K562 (cell line): ENCODE results near the gene OPHN1. TPM values are rescaled to one million over a fixed set of nuclear protein-coding genes. Genes with fewer than 3 reads are reported as not detected.

Experiments used
- ATAC-seq: fragments of 200-7000 bp; cut with Tn5 transposase; 3 replicates; pipeline ENCODE4 v1.9.1; 2020; ENCODE audit warnings: moderate library complexity
- BruUV-seq: library from RNA; stranded (reverse); fragments of 400-500 nt; replicated peaks from 2 replicates; lab custom pipeline; 2021; lab: Mats Ljungman, UMichigan
- CTCF ChIA-PET: fragments of 300-600 bp; formaldehyde crosslinking; extraction: SDS; loops from one replicate; lab custom pipeline; 2021; ENCODE audit warnings: low intra/inter-chr PET ratio; lab: Yijun Ruan, JAX
- POLR2A ChIA-PET: fragments of 300-600, 350-650 bp; sonication (Branson Sonifier 250); formaldehyde crosslinking; extraction: SDS; loops from one replicate; lab custom pipeline; 2021; ENCODE audit warnings: antibody characterized with exemption, inconsistent platforms; lab: Yijun Ruan, JAX
- DNase-seq, 4 experiments: peaks; one replicate each; pipeline versions ENCODE4 v3.0.0 to v3.0.0-alpha.2; 2011 to 2018; ENCODE audit warnings: low spot score in 3 of 4, mixed read lengths in 3 of 4; ENCODE audit errors: extremely low read depth in 1 of 4
- FAIRE-seq: peaks from 2 replicates; lab custom pipeline; 2011; peaks lifted over from hg19 to GRCh38; lab: Jason Lieb, UNC
- H2AFZ ChIP-seq: 2 replicates; pipeline ENCODE4 v1.6.0; 2011; ENCODE audit warnings: low read depth, low read length, control low read depth, inconsistent platforms
- H3K27ac ChIP-seq: fragments of 200-600 bp; 3 replicates; pipeline ENCODE4 v1.8.0; 2011; ENCODE audit warnings: low read depth, mild to moderate bottlenecking, control low read depth, inconsistent platforms, low read length, moderate library complexity, mixed read lengths; ENCODE audit errors: extremely low read depth
- H3K27me3 ChIP-seq, 2 experiments: fragments of 300-600 bp in 1 of 2; 2 replicates in 1 of 2; 3 replicates in 1 of 2; pipeline versions ENCODE4 v1.6.0 to v1.8.0; 2011; ENCODE audit warnings: inconsistent platforms in 2 of 2, low read length in 2 of 2, mild to moderate bottlenecking in 1 of 2, mixed read lengths in 1 of 2, moderate library complexity in 1 of 2; ENCODE audit not compliant: control insufficient read depth in 2 of 2, insufficient read depth in 2 of 2
- H3K36me3 ChIP-seq: fragments of 300-600 bp; 3 replicates; pipeline ENCODE4 v1.8.0; 2011; ENCODE audit warnings: mild to moderate bottlenecking, low read length, inconsistent platforms; ENCODE audit not compliant: control insufficient read depth, insufficient read depth
- H3K4me1 ChIP-seq, 2 experiments: fragments of 200-600 bp in 1 of 2; replicated peaks in 1 of 2; 2 replicates in 1 of 2; 3 replicates in 1 of 2; pipeline versions ENCODE4 v1.5.1 to v1.8.0; 2011; ENCODE audit warnings: inconsistent platforms in 2 of 2, low read length in 2 of 2, mild to moderate bottlenecking in 1 of 2, mixed read lengths in 1 of 2, moderate library complexity in 1 of 2; ENCODE audit not compliant: control insufficient read depth in 2 of 2, insufficient read depth in 2 of 2
- H3K4me2 ChIP-seq: 2 replicates; pipeline ENCODE4 v1.6.1; 2011; ENCODE audit warnings: low read length, control low read depth, inconsistent platforms, mixed read lengths; ENCODE audit not compliant: insufficient read depth
- H3K4me3 ChIP-seq: fragments of 200-600 bp; sonication (generic), shearing (Covaris generic); 2 replicates; pipeline ENCODE4 v1.5.1; 2016; ENCODE audit warnings: control low read depth, inconsistent platforms
- H3K79me2 ChIP-seq: fragments of 200-600 bp; 3 replicates; pipeline ENCODE4 v1.8.0; 2011; ENCODE audit warnings: low read length, inconsistent platforms; ENCODE audit not compliant: control insufficient read depth, insufficient read depth
- H3K9ac ChIP-seq, 2 experiments: 2 replicates each; pipeline versions ENCODE4 v1.6.0 to v1.6.1; 2011; ENCODE audit warnings: low read depth in 2 of 2, low read length in 2 of 2, control low read depth in 1 of 2, inconsistent platforms in 1 of 2, mild to moderate bottlenecking in 1 of 2, mixed read lengths in 1 of 2; ENCODE audit not compliant: insufficient read depth in 1 of 2
- H3K9me1 ChIP-seq: one replicate; pipeline ENCODE4 v1.6.0; 2011; ENCODE audit warnings: inconsistent platforms, mild to moderate bottlenecking, low read length, moderate library complexity; ENCODE audit not compliant: control insufficient read depth, insufficient read depth
- H3K9me3 ChIP-seq: replicated peaks from 2 replicates; pipeline ENCODE4 v1.5.1; 2011; ENCODE audit warnings: low read depth, low read length, inconsistent platforms; ENCODE audit not compliant: control insufficient read depth, insufficient read depth
- H4K20me1 ChIP-seq: replicated peaks from 2 replicates; pipeline ENCODE4 v1.6.1; 2011; ENCODE audit warnings: low read length, inconsistent platforms, mixed read lengths; ENCODE audit not compliant: control insufficient read depth, insufficient read depth
- CTCF ChIP-seq, 3 experiments: IDR thresholded peaks in 2 of 3; conservative IDR thresholded peaks in 1 of 3; 2 replicates each; pipeline ENCODE4 v1.5.1; 2011 to 2012; ENCODE audit warnings: low read length in 3 of 3, mild to moderate bottlenecking in 3 of 3, control low read depth in 2 of 3, improper control_type of control experiment in 1 of 3, inconsistent platforms in 1 of 3, low read depth in 1 of 3, mixed read lengths in 1 of 3, moderate library complexity in 1 of 3; ENCODE audit not compliant: insufficient read depth in 2 of 3
- DDX20 ChIP-seq: fragments of 450-650 bp; IDR thresholded peaks from 2 replicates; pipeline ENCODE4 v1.6.1; 2016; ENCODE audit warnings: missing genetic modification characterization, low read depth, mild to moderate bottlenecking, missing compliant biosample characterization, moderate library complexity
- DPF2 ChIP-seq: fragments of 450-650 bp; IDR thresholded peaks from 2 replicates; pipeline ENCODE4 v1.6.1; 2016
- E4F1 ChIP-seq: fragments of 250-450 bp; sonication (Bioruptor Pico); IDR thresholded peaks from 2 replicates; pipeline ENCODE4 v1.5.0; 2021; ENCODE audit warnings: mild to moderate bottlenecking, borderline replicate concordance
- FOSL1 ChIP-seq: fragments of 200-800 bp; sonication (Bioruptor generic); conservative IDR thresholded peaks from 2 replicates; pipeline ENCODE4 v1.6.1; 2016; ENCODE audit warnings: missing genetic modification characterization, missing compliant biosample characterization
- KLF1 ChIP-seq: fragments of 450-650 bp; IDR thresholded peaks from 2 replicates; pipeline ENCODE4 v1.6.1; 2016; ENCODE audit warnings: missing genetic modification characterization, missing compliant biosample characterization
- LARP7 ChIP-seq: fragments of 450-650 bp; IDR thresholded peaks from 2 replicates; pipeline ENCODE4 v1.6.1; 2016
- RBM39 ChIP-seq: fragments of 200-400 bp; formaldehyde crosslinking; optimal IDR thresholded peaks from 2 replicates; pipeline ENCODE3; 2018; ENCODE audit warnings: low read depth, low read length
- RFX5 ChIP-seq: IDR thresholded peaks from 2 replicates; pipeline ENCODE4 v1.6.1; 2011; ENCODE audit warnings: low read depth, mild to moderate bottlenecking, improper control_type of control experiment, low read length
- SFPQ ChIP-seq: fragments of 200-400 bp; formaldehyde crosslinking; IDR thresholded peaks from 2 replicates; pipeline ENCODE4 v1.6.1; 2017; ENCODE audit warnings: mild to moderate bottlenecking, low read depth, low read length, moderate library complexity
- SOX6 ChIP-seq: fragments of 450-650 bp; IDR thresholded peaks from 2 replicates; pipeline ENCODE4 v1.6.1; 2014; ENCODE audit warnings: mild to moderate bottlenecking
- TSHZ1 ChIP-seq: fragments of 250-450 bp; sonication (Bioruptor Pico); IDR thresholded peaks from 2 replicates; pipeline ENCODE4 v1.4.0; 2020; ENCODE audit warnings: mild to moderate bottlenecking, moderate library complexity
- WGBS: fragments of 100-300 bp; shearing (Covaris generic); methylation state at CpG from one replicate; pipeline ENCODE4 v1.1.6; 2016; ENCODE audit warnings: low coverage, mixed read lengths; ENCODE audit not compliant: insufficient coverage; ENCODE audit errors: missing lambda C conversion rate; 5-methylcytosine and 5-hydroxymethylcytosine counted together
- in situ Hi-C: fragments of 300-500 bp; cut with MboI; formaldehyde crosslinking; loops from 4 replicates; pipeline ENCODE4 v1.15.0; 2018; ENCODE audit warnings: inconsistent platforms, mixed read lengths
- intact Hi-C: fragments of 100-400 bp; cut with micrococcal nuclease; formaldehyde crosslinking; loops from 2 replicates; pipeline ENCODE4 v1.14.2; 2022
- polyA plus RNA-seq, 8 experiments: library from polyadenylated mRNA; depleted of rRNA in 4 of 8; stranded (reverse) in 5 of 8; unstranded in 3 of 8; fragments of >200 nt; fragmentation: Nextera tagmentation in 2 of 8; fragmentation: Illumina TruSeq in 1 of 8; extraction: Ambion mirVana in 2 of 8; extraction: Trizol in 1 of 8; gene quantifications; 2 replicates each; pipeline versions ENCODE4 v1.2.1 to v1.2.3, GENCODE V29; 2011 to 2014; ENCODE audit warnings: inconsistent platforms in 1 of 8, missing spikeins in 1 of 8
- total RNA-seq, 7 experiments: library from RNA; depleted of rRNA in 6 of 7; stranded (reverse); fragments of >200 nt in 6 of 7; fragmentation: Illumina TruSeq in 2 of 7; extraction: Trizol in 2 of 7; gene quantifications; 2 replicates each; pipeline versions ENCODE4 v1.2.1 to v1.2.3, GENCODE V29; 2011 to 2021; ENCODE audit warnings: low replicate concordance in 1 of 7

The OPHN1 gene
- total and polyA plus RNA-seq, 9 of the 15 experiments (the other 6 are each of a cell fraction or from before 2014, with no cell fraction given) = 0.28 to 1.8 (median 1.0) TPM

GRCh38 chrX:68185161-68185560, 248.1 kb downstream of the OPHN1 start:
- Histone ChIP-seq H3K27ac (no peak overlapping the region), H2AFZ (no peak overlapping the region), H3K9me3 (no peaks in the 10 kb centered on the region), H3K36me3 (no peaks in the 10 kb centered on the region), H3K9ac (no peak overlapping the region), H3K79me2 (no peaks in the 10 kb centered on the region), H3K27me3 (no peaks in the 10 kb centered on the region), H3K9me1 (no peaks in the 10 kb centered on the region)
- in situ Hi-C loops = loop anchor here (25.0 kb wide), 2 partner anchors 627 to 1102 kb away; no protein-coding TSS in a partner anchor
- ATAC-seq (no peak), FAIRE-seq (no peak), DNase-seq (no peak)
- WGBS = 36% methylated on average over 1 of the region's 1 CpG
- no peak for TF ChIP-seq CTCF (IDR thresholded peaks at IDR 0.05 in 2 of 3, conservative IDR thresholded peaks at IDR 0.05 in 1 of 3; ENCODE audit: insufficient read depth in 2 of 3, low read depth in 1 of 3, low read length in 3 of 3)
- TF ChIP-seq RBM39 = no peak
- no peak for TF ChIP-seq RFX5
- TF ChIP-seq E4F1 (CRISPR knock-in tag) = no peak
- no peak for TF ChIP-seq LARP7
- no peak for TF ChIP-seq DPF2
- no peak for TF ChIP-seq DDX20 (tag)
- TF ChIP-seq TSHZ1 (CRISPR knock-in tag) = no peak
- TF ChIP-seq SFPQ = no peak
- TF ChIP-seq FOSL1 (tag) = no peak
- TF ChIP-seq KLF1 = no peak
- TF ChIP-seq SOX6 = no peak
- TF ChIP-seq, all 486 proteins: peak for 0
- ChIA-PET POLR2A (no interaction called here), CTCF (no interaction called here)
- Histone ChIP-seq H4K20me1 (no peaks in the 10 kb centered on the region), H3K4me2 (no peak overlapping the region), H3K4me1 (peaks cover 0 to 10% of the 10 kb centered on the region in 2 experiments; a peak in 1 of 5 replicates), H3K4me3 (no peak overlapping the region)
- BruUV-seq = no TSS peak
- intact Hi-C loops = loop anchor here (10.0 kb wide), 1 partner anchor 510 kb away; no protein-coding TSS in a partner anchor
